Esophagus (tissue), 2 donors: ENCODE data around the gene GSTT2. TPM values are rescaled to one million over a fixed set of nuclear protein-coding genes. Genes with fewer than 3 reads are reported as not detected.
"Not testable (repeated sequence)": the region's sequence is repeated elsewhere in the genome, so short reads cannot be mapped to it uniquely, and the experiment has no call there.

Source experiments
- H3K27ac ChIP-seq, 2 donors: one replicate each; pipeline ENCODE4 v1.5.1; 2013; ENCODE audit warnings: low read depth in 2 of 2, mild to moderate bottlenecking in 2 of 2, inconsistent platforms in 1 of 2, low read length in 1 of 2, moderate library complexity in 1 of 2
- H3K27me3 ChIP-seq, 2 donors: one replicate each; pipeline ENCODE4 v1.6.1; 2013; ENCODE audit warnings: low read length in 2 of 2, control low read depth in 1 of 2, mild to moderate bottlenecking in 1 of 2; ENCODE audit not compliant: insufficient read depth in 2 of 2, control insufficient read depth in 1 of 2
- H3K36me3 ChIP-seq, 2 donors: one replicate each; pipeline ENCODE4 v1.6.1; 2013; ENCODE audit warnings: low read length in 1 of 2; ENCODE audit not compliant: control insufficient read depth in 2 of 2, insufficient read depth in 2 of 2
- H3K4me1 ChIP-seq, 2 donors: one replicate each; pipeline ENCODE4 v1.6.1; 2013; ENCODE audit warnings: low read length in 1 of 2; ENCODE audit not compliant: control insufficient read depth in 2 of 2, insufficient read depth in 2 of 2
- H3K4me3 ChIP-seq, 2 donors: one replicate each; pipeline ENCODE4 v1.5.1; 2013; ENCODE audit warnings: low read length in 2 of 2, mild to moderate bottlenecking in 2 of 2, low read depth in 1 of 2, moderate library complexity in 1 of 2
- H3K9me3 ChIP-seq, 2 donors: one replicate each; pipeline ENCODE4 v1.6.1; 2013; ENCODE audit warnings: mild to moderate bottlenecking in 2 of 2, low read depth in 1 of 2, low read length in 1 of 2, moderate library complexity in 1 of 2; ENCODE audit not compliant: control insufficient read depth in 2 of 2, insufficient read depth in 1 of 2
- WGBS, 2 donors: extraction: QIAGEN DNeasy Blood & Tissue Kit; methylation state at CpG; one replicate each; pipeline ENCODE4 v1.1.7; 2013; 5-methylcytosine and 5-hydroxymethylcytosine counted together
- polyA plus RNA-seq, 2 donors: library from polyadenylated mRNA; stranded (reverse); fragments of 200-250 nt; gene quantifications; one replicate each; pipeline ENCODE4 v1.2.3, GENCODE V29; 2013
- donor health status: healthy with polysubstance abuse.
- donor health status: Bipolar disorder and iron deficiency.

Gene GSTT2
- polyA plus RNA-seq, 2 donors, result 0.11 to 0.92 TPM

- Histone ChIP-seq H3K4me3 (no peak overlapping the region), H3K27ac (no peak overlapping the region), H3K36me3 (peaks cover 3 to 18% of the 10 kb centered on the region in 2 donors), H3K9me3 (no peaks in the 10 kb centered on the region), H3K27me3 (no peaks in the 10 kb centered on the region), H3K4me1 (peaks cover 0 to 3% of the 10 kb centered on the region in 2 donors)
- WGBS, 2 donors, result 58 to 76% methylated on average over 6 of the region's 6 CpGs
Observed at GRCh38 chr22:23970816-23971486, 9.0 kb upstream of the GSTT2 start.

GRCh38 chr22:23971927-23972326, 8.0 kb upstream of the GSTT2 start:
- 92 to 94% methylated on average over 3 of the region's 3 CpGs for WGBS, 2 donors
- H3K9me3 ChIP-seq, H3K27me3 ChIP-seq, H3K4me1 ChIP-seq, H3K4me3 ChIP-seq, H3K27ac ChIP-seq: not testable (repeated sequence)
- peaks cover 3 to 18% of the 10 kb centered on the region in 2 donors for H3K36me3 ChIP-seq

- H3K36me3 ChIP-seq, result peaks cover 3 to 15% of the 10 kb centered on the region in 2 donors
- not testable (repeated sequence) for H3K9me3 ChIP-seq, H3K4me3 ChIP-seq, H3K27ac ChIP-seq, H3K27me3 ChIP-seq, H3K4me1 ChIP-seq
- no CpG with 5 or more reads among the region's 29 CpGs for WGBS, 2 donors
Observed at GRCh38 chr22:23974345-23974744, 5.6 kb upstream of the GSTT2 start, which contains the start of gene DDT. Gene DDT (minus strand): TSS chr22:23974441. CDS start chr22:23974414, 27 bp downstream.

- H3K4me1 ChIP-seq, H3K4me3 ChIP-seq, H3K27ac ChIP-seq, H3K9me3 ChIP-seq, H3K27me3 ChIP-seq: not testable (repeated sequence)
- H3K36me3 ChIP-seq, result peaks cover 3 to 12% of the 10 kb centered on the region in 2 donors
- 11 to 22% methylated on average over 6 to 7 of the region's 27 CpGs for WGBS, 2 donors
Observed at GRCh38 chr22:23974836-23975352, 5.0 kb upstream of the GSTT2 start.

GRCh38 chr22:23977304-23977703, 2.6 kb upstream of the GSTT2 start:
- H3K27ac ChIP-seq, H3K4me3 ChIP-seq, H3K36me3 ChIP-seq, H3K9me3 ChIP-seq, H3K4me1 ChIP-seq, H3K27me3 ChIP-seq: not testable (repeated sequence)
- WGBS, 2 donors, result 71 to 86% methylated on average over 2 to 7 of the region's 12 CpGs

GRCh38 chr22:23980567-23980966, 633 bp downstream of the GSTT2 start:
- not testable (repeated sequence) for H3K36me3 ChIP-seq, H3K27me3 ChIP-seq, H3K4me3 ChIP-seq, H3K9me3 ChIP-seq, H3K4me1 ChIP-seq, H3K27ac ChIP-seq
- WGBS, 2 donors, result 14 to 18% methylated on average over 4 of the region's 7 CpGs

- Histone ChIP-seq H3K4me3 (no peak overlapping the region), H3K4me1 (no peaks in the 10 kb centered on the region)
- WGBS, 2 donors, result 48 to 49% methylated on average over 6 of the region's 6 CpGs
Observed at GRCh38 chr22:23984430-23984829, 4.5 kb downstream of the GSTT2 start.

GRCh38 chr22:23986089-23986488, 6.2 kb downstream of the GSTT2 start:
- WGBS, 2 donors, result 78 to 98% methylated on average over 6 to 8 of the region's 8 CpGs
- not testable (repeated sequence) for H3K9me3 ChIP-seq, H3K4me1 ChIP-seq, H3K27me3 ChIP-seq, H3K27ac ChIP-seq, H3K4me3 ChIP-seq, H3K36me3 ChIP-seq

More at GRCh38 chr22:23984430-23984829, 4.5 kb downstream of the GSTT2 start:
- H3K9me3 ChIP-seq, result no peaks in the 10 kb centered on the region
- no peaks in the 10 kb centered on the region for H3K36me3 ChIP-seq
- no peak overlapping the region for H3K27ac ChIP-seq
- H3K27me3 ChIP-seq, result no peaks in the 10 kb centered on the region

GRCh38 chr22:23986538-23987178, 6.7 kb downstream of the GSTT2 start:
- H3K27me3 ChIP-seq, H3K4me3 ChIP-seq, H3K9me3 ChIP-seq, H3K4me1 ChIP-seq, H3K36me3 ChIP-seq, H3K27ac ChIP-seq: not testable (repeated sequence)
- WGBS, 2 donors, result 73% methylated on average over 4 of the region's 4 CpGs; no CpG with 5 or more reads in 1 of the 2 donors
